GM21390 (cell line): ENCODE results near the gene ESRRB.

Experiments
- ATAC-seq: cut with Tn5 transposase; IDR thresholded peaks from one replicate; pipeline ENCODE4 v1.9.1; 2021; ENCODE audit not compliant: unreplicated experiment

Gene ESRRB

GRCh38 chr14:76491172-76491930 lies 115.4 kb downstream of the ESRRB start:
- no peak for ATAC-seq

GRCh38 chr14:76495983-76496382 lies 120.0 kb downstream of the ESRRB start:
- ATAC-seq = no peak

GRCh38 chr14:76496595-76496994 lies 120.7 kb downstream of the ESRRB start:
- no peak for ATAC-seq

- no peak for ATAC-seq
Observed at GRCh38 chr14:76497550-76498462, 121.9 kb downstream of the ESRRB start.

- no peak for ATAC-seq
Observed at GRCh38 chr14:76498463-76498935, 122.6 kb downstream of the ESRRB start.

GRCh38 chr14:76498976-76499375 lies 123.0 kb downstream of the ESRRB start:
- no peak for ATAC-seq

DNA sequence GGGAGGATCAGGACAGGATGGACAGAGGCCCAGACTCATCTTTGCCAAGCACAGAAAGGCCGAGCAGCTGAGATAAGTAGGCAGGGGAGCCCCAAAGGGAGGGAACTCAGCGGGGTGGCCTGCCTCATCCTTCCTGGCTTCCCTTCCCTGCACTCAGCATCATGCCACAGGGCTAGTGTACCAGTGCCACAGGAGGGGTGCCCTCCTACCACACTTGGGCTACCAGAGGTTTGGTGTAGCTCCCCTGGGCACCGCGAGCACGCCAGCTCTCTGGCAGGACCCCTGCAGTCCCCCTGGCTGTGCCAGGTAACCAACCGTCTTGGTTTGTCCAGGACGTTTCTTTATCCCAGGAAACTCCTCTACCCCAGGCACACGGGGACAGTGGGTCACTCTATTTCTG lies 123.5 kb downstream of the ESRRB start:
- ATAC-seq = no peak

GRCh38 chr14:76500011-76500410 lies 124.1 kb downstream of the ESRRB start:
- ATAC-seq = no peak

GRCh38 chr14:76500480-76500879 lies 124.5 kb downstream of the ESRRB start:
- no peak for ATAC-seq

GRCh38 chr14:76501156-76501720 lies 125.3 kb downstream of the ESRRB start:
- ATAC-seq = no peak

DNA sequence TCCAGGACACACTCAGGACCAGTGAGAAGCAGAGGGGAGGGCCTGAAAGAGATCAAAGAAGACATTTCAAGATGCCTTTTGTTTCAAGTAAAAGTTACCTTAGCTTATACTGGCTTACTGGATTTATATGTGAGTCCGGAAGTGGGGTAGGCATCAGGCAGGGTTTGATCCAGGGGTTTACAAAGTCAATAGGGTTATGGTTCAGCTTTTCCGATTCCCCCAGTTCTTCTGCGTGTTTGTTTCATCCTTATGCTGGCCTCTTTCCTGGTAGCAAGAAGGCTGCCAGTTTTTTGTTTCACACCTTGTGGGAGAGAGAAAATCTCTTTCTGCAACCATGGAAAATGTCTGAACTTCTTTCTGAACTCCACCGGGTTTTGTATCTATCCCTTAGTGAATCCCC lies 126.3 kb downstream of the ESRRB start:
- no peak for ATAC-seq

- ATAC-seq = no peak
Observed at GRCh38 chr14:76502638-76503037, 126.7 kb downstream of the ESRRB start.

GRCh38 chr14:76509311-76509710 lies 133.4 kb downstream of the ESRRB start:
- no peak for ATAC-seq

- no peak for ATAC-seq
Observed at GRCh38 chr14:76510181-76510580, 134.2 kb downstream of the ESRRB start.

GRCh38 chr14:76514213-76514998 lies 138.5 kb downstream of the ESRRB start:
- ATAC-seq = no peak

- ATAC-seq = no peak
Observed at GRCh38 chr14:76516884-76517283, 140.9 kb downstream of the ESRRB start.

- ATAC-seq = no peak
Observed at GRCh38 chr14:76518366-76518765, 142.4 kb downstream of the ESRRB start.

- no peak for ATAC-seq
Observed at GRCh38 chr14:76525106-76525821, 149.3 kb downstream of the ESRRB start.

- no peak for ATAC-seq
Observed at GRCh38 chr14:76531085-76531484, 155.1 kb downstream of the ESRRB start.

DNA sequence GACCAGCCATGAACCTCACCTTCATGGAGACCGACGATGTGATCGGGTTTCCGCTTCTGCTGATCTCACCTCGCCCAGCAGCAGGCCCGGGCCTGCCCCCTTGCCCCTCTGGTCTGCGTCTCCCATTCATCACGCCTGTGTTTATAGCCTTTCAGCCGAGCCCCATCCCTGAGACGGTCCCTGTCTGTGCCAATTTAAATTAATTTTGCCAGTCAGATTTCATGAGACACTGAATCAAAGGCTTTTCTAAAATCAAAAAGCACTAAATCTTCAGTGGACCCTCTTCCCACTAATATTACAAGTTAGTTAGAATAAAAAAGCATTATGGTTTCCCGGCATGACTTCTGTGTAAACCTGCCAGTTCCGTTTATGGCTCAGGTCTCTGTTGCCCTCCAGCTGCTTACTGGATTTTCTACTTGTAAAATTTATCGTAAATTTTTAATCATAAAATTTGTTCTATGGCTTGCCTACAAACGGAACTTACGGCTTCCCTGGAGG lies 155.9 kb downstream of the ESRRB start:
- no peak for ATAC-seq
